GM18951 (cell line): ENCODE measurements around the gene TNFRSF18.

Experiments
- POLR2A ChIP-seq: IDR thresholded peaks from 4 replicates; pipeline ENCODE4 v1.6.1; 2011; ENCODE audit warnings: mild to moderate bottlenecking; ENCODE audit not compliant: insufficient read length, insufficient read depth; ENCODE audit errors: extremely low read depth
- in situ Hi-C: fragments of 300-500 bp; cut with MboI; formaldehyde crosslinking; loops from one replicate; pipeline ENCODE4 v1.12.0; 2022; ENCODE audit warnings: low sequenced_read_pairs, mixed read lengths, inconsistent platforms; ENCODE audit not compliant: unreplicated experiment

TNFRSF18 gene

GRCh38 chr1:1208713-1209433, 2.5 kb upstream of the TNFRSF18 start:
- in situ Hi-C loops: no loop called here

GRCh38 chr1:1207571-1207892, 1.1 kb upstream of the TNFRSF18 start:
- TF ChIP-seq POLR2A: no peak
- in situ Hi-C loops: no loop called here

More at GRCh38 chr1:1208713-1209433, 2.5 kb upstream of the TNFRSF18 start:
- TF ChIP-seq POLR2A: no peak

- in situ Hi-C loops: no loop called here
These were observed 657 bp upstream of the TNFRSF18 start for GRCh38 chr1:1206966-1207531.

GRCh38 chr1:1205769-1206375, 520 bp downstream of the TNFRSF18 start:
- in situ Hi-C loops: no loop called here
- no peak for TF ChIP-seq POLR2A

More at GRCh38 chr1:1206966-1207531, 657 bp upstream of the TNFRSF18 start:
- no peak for TF ChIP-seq POLR2A

GRCh38 chr1:1204998-1205768, 1.2 kb downstream of the TNFRSF18 start:
- in situ Hi-C loops: no loop called here
- no peak for TF ChIP-seq POLR2A

GRCh38 chr1:1204425-1204920, 1.9 kb downstream of the TNFRSF18 start:
- in situ Hi-C loops: no loop called here
- TF ChIP-seq POLR2A: no peak

GRCh38 chr1:1203561-1204424, 2.6 kb downstream of the TNFRSF18 start:
- TF ChIP-seq POLR2A: no peak
- in situ Hi-C loops: no loop called here

- in situ Hi-C loops: no loop called here
- TF ChIP-seq POLR2A: no peak
These were observed 3.4 kb downstream of the TNFRSF18 start for GRCh38 chr1:1202831-1203560.

- in situ Hi-C loops: no loop called here
- TF ChIP-seq POLR2A: no peak
These were observed 5.2 kb downstream of the TNFRSF18 start for GRCh38 chr1:1200876-1201810.

GRCh38 chr1:1199961-1200875, 6.2 kb downstream of the TNFRSF18 start:
- TF ChIP-seq POLR2A: no peak
- in situ Hi-C loops: no loop called here
